GM10248 (cell line): ENCODE measurements around the gene GALNTL6.

Experiments
- CTCF ChIA-PET: fragments of 300-600 bp; sonication (Branson Sonifier 250); formaldehyde crosslinking; extraction: SDS; loops from one replicate; lab custom pipeline; 2021; ENCODE audit warnings: antibody characterized with exemption; lab: Yijun Ruan, JAX
- POLR2A ChIA-PET: fragments of 350-650 bp; sonication (Branson Sonifier 250); formaldehyde crosslinking; extraction: SDS; loops from one replicate; lab custom pipeline; 2020; ENCODE audit warnings: antibody characterized with exemption; lab: Yijun Ruan, JAX
- DNase-seq: peaks from one replicate; pipeline ENCODE4 v3.0.0; 2012; ENCODE audit errors: extremely low spot score
- CTCF ChIP-seq: IDR thresholded peaks from 2 replicates; pipeline ENCODE4 v1.5.1; 2012; ENCODE audit warnings: mild to moderate bottlenecking, low read depth; ENCODE audit errors: extremely low read depth, missing control alignments, control extremely low read depth

GALNTL6 gene

GRCh38 chr4:172134521-172134920, 321.3 kb downstream of the GALNTL6 start:
- ChIA-PET CTCF (interaction anchor here (1.3 to 1.4 kb wide), 2 partner anchors 10 to 11 kb away, joined by 4 to 5 read pairs; no protein-coding TSS in a partner anchor), POLR2A (no interaction called here)
- no peak for DNase-seq
- TF ChIP-seq CTCF = no peak

GRCh38 chr4:172141025-172141424, 327.8 kb downstream of the GALNTL6 start:
- POLR2A ChIA-PET = no interaction called here
- DNase-seq = no peak
- no peak for TF ChIP-seq CTCF
- CTCF ChIA-PET = no interaction called here

GRCh38 chr4:172142281-172142741, 329.1 kb downstream of the GALNTL6 start:
- DNase-seq = no peak
- POLR2A ChIA-PET = no interaction called here
- no peak for TF ChIP-seq CTCF
- CTCF ChIA-PET = no interaction called here

GRCh38 chr4:172143605-172144314, 330.6 kb downstream of the GALNTL6 start:
- no peak for DNase-seq
- CTCF ChIA-PET = interaction anchor here (1.0 kb wide), 1 partner anchor 9 kb away, joined by 5 read pairs; no protein-coding TSS in a partner anchor
- POLR2A ChIA-PET = no interaction called here
- TF ChIP-seq CTCF = no peak

- POLR2A ChIA-PET = no interaction called here
- DNase-seq = no peak
- no peak for TF ChIP-seq CTCF
- CTCF ChIA-PET = no interaction called here
Measured at GRCh38 chr4:172147687-172148086, 334.5 kb downstream of the GALNTL6 start.

- DNase-seq = no peak
- no peak for TF ChIP-seq CTCF
- CTCF ChIA-PET = interaction anchor here (1.0 to 1.4 kb wide), 2 partner anchors 9 to 12 kb away, joined by 3 to 4 read pairs; no protein-coding TSS in a partner anchor
- POLR2A ChIA-PET = no interaction called here
Measured at GRCh38 chr4:172149329-172149728, 336.1 kb downstream of the GALNTL6 start.
